Ishikawa (cell line): ENCODE data around the gene KNDC1.

Experiments
- CEBPB ChIP-seq: IDR thresholded peaks from 2 replicates; pipeline ENCODE4 v1.6.1; 2012
- EP300 ChIP-seq: IDR thresholded peaks from 2 replicates; pipeline ENCODE4 v1.6.1; 2012; ENCODE audit warnings: borderline replicate concordance
- RAD21 ChIP-seq: IDR thresholded peaks from 2 replicates; pipeline ENCODE4 v1.6.1; 2012; ENCODE audit warnings: low read depth
- USF1 ChIP-seq: IDR thresholded peaks from 2 replicates; pipeline ENCODE4 v1.6.1; 2012
- TF ChIP-seq, protein P1 (sequence below): IDR thresholded peaks from 2 replicates; pipeline ENCODE4 v1.6.1; 2012

GRCh38 chr10:133236401-133237240, 76.6 kb downstream of the KNDC1 start:
- TF ChIP-seq CEBPB = no peak
- TF ChIP-seq USF1 = no peak
- no peak for TF ChIP-seq EP300
- TF ChIP-seq RAD21 = no peak
- TF ChIP-seq, protein P1, sequence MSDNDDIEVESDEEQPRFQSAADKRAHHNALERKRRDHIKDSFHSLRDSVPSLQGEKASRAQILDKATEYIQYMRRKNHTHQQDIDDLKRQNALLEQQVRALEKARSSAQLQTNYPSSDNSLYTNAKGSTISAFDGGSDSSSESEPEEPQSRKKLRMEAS = no peak
